ENCODE data around the gene GIT1.

DNA sequence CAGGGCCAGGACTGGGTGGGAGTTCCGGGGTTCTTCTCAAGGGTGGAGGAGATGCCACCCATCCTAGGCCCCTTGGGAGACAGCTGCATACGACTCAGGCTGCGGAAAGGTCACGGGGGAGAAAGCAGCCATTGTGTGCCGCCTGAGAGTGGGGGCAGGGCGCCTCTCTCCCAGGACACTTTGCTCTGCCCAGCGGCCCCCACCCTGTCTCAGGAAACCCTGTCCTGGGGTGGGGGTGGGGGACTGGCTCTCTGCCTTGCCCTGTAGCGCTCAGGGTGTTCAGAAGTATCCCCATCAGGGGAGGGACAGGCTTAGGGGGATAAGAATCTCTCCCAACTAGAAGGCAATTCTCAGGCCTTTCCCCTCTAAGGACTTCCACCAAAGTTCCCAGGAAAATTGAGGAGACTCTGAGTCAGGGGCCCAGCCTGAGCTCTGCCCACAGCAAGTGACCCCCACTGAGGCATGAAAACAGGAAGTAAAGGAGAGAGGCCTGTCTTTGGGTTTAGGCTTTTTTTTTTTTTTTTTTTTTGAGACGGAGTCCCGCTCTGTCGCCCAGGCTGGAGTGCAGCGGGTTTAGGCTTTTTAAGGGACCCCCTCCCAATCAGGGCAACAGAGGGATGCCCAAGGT lies 4.9 kb downstream of the GIT1 start:
- TF ChIP-seq, protein P1, sequence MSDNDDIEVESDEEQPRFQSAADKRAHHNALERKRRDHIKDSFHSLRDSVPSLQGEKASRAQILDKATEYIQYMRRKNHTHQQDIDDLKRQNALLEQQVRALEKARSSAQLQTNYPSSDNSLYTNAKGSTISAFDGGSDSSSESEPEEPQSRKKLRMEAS (IDR thresholded peaks at IDR 0.05; ENCODE audit: low read depth, low read length), result no peak
- TF ChIP-seq, protein P2, sequence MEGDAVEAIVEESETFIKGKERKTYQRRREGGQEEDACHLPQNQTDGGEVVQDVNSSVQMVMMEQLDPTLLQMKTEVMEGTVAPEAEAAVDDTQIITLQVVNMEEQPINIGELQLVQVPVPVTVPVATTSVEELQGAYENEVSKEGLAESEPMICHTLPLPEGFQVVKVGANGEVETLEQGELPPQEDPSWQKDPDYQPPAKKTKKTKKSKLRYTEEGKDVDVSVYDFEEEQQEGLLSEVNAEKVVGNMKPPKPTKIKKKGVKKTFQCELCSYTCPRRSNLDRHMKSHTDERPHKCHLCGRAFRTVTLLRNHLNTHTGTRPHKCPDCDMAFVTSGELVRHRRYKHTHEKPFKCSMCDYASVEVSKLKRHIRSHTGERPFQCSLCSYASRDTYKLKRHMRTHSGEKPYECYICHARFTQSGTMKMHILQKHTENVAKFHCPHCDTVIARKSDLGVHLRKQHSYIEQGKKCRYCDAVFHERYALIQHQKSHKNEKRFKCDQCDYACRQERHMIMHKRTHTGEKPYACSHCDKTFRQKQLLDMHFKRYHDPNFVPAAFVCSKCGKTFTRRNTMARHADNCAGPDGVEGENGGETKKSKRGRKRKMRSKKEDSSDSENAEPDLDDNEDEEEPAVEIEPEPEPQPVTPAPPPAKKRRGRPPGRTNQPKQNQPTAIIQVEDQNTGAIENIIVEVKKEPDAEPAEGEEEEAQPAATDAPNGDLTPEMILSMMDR (IDR thresholded peaks at IDR 0.05; ENCODE audit: low read depth, low read length), result no peak

Measured in NB4 (cell line).